ENCODE measurements around the gene DAB1. TPM values are rescaled to one million over a fixed set of nuclear protein-coding genes. Genes with fewer than 3 reads are reported as not detected.

Gene DAB1
- total RNA-seq, 1 donor from 2014 or later: 14.6 TPM

- Histone ChIP-seq H3K9ac (no peak overlapping the region), H3F3A (ENCODE audit: low read depth) (no peaks in the 10 kb centered on the region), H3K4me2 (no peak overlapping the region), H3K4me1 (peaks cover 20% of the 10 kb centered on the region), H3K79me2 (ENCODE audit: low read depth) (no peaks in the 10 kb centered on the region), H2AFZ (replicated peaks) (no peak overlapping the region), H3K36me3 (no peaks in the 10 kb centered on the region), H3K4me3 (no peak overlapping the region), H3K9me3 (ENCODE audit: low read depth) (no peaks in the 10 kb centered on the region), H3K27me3 (no peaks in the 10 kb centered on the region), H3K27ac (no peak overlapping the region), H4K20me1 (ENCODE audit: low read depth) (no peaks in the 10 kb centered on the region)
- TF ChIP-seq EZH2 (IDR thresholded peaks at IDR 0.05) (no peak), EZH2phosphoT487 (IDR thresholded peaks at IDR 0.05) (no peak)
- Mint-ChIP-seq H3K36me3 (peaks cover 2% of the 10 kb centered on the region), H3K4me1 (peaks cover 16% of the 10 kb centered on the region), H3K4me3 (no peak overlapping the region), H3K9me3 (no peaks in the 10 kb centered on the region), H3K27ac (no peak overlapping the region), H3K27me3 (ENCODE audit: insufficient read depth, low read depth) (no peaks in the 10 kb centered on the region)
- no peak for DNase-seq (ENCODE audit: low spot score)
Measured at GRCh38 chr1:57380923-57381322, 42.9 kb downstream of the DAB1 start.

DNA sequence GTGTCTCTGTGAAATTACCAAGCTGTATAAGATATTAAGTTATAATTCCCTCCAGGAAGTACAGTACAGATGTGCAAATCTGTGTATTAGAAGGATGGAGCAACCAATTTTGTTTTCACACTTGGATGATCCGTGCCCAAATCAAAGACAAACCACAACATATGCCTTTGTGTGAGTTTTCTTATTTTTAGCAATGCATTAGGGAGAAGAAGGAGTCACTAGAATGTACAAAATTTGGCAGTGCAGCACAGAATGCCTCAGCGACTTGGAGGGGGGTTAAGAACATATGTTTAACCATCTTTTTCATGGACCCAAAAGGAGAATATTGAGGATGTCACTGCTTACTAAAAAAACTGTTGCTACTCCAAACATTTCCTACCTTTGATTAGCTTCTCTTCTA, 45.3 kb downstream of the DAB1 start:
- no peak overlapping the region for H3K9ac ChIP-seq
- no peak for DNase-seq (ENCODE audit: low spot score)
- Mint-ChIP-seq H3K4me3 (no peak overlapping the region), H3K27me3 (ENCODE audit: insufficient read depth, low read depth) (no peaks in the 10 kb centered on the region), H3K36me3 (peaks cover 2% of the 10 kb centered on the region), H3K27ac (no peak overlapping the region), H3K9me3 (no peaks in the 10 kb centered on the region), H3K4me1 (peaks cover 16% of the 10 kb centered on the region)
- no peak overlapping the region for H3K4me3 ChIP-seq
- H3K79me2 ChIP-seq (ENCODE audit: low read depth): no peaks in the 10 kb centered on the region
- no peaks in the 10 kb centered on the region for H4K20me1 ChIP-seq (ENCODE audit: low read depth)
- H3F3A ChIP-seq (ENCODE audit: low read depth): no peaks in the 10 kb centered on the region
- H3K36me3 ChIP-seq: no peaks in the 10 kb centered on the region
- H3K4me2 ChIP-seq: no peak overlapping the region
- H3K4me1 ChIP-seq: peaks cover 20% of the 10 kb centered on the region
- no peaks in the 10 kb centered on the region for H3K9me3 ChIP-seq (ENCODE audit: low read depth)
- H3K27me3 ChIP-seq: no peaks in the 10 kb centered on the region
- H3K27ac ChIP-seq: no peak overlapping the region
- H2AFZ ChIP-seq (replicated peaks): no peak overlapping the region
- TF ChIP-seq EZH2 (IDR thresholded peaks at IDR 0.05) (no peak), EZH2phosphoT487 (IDR thresholded peaks at IDR 0.05) (no peak), CTCF (IDR thresholded peaks at IDR 0.05) (no peak)

DNA sequence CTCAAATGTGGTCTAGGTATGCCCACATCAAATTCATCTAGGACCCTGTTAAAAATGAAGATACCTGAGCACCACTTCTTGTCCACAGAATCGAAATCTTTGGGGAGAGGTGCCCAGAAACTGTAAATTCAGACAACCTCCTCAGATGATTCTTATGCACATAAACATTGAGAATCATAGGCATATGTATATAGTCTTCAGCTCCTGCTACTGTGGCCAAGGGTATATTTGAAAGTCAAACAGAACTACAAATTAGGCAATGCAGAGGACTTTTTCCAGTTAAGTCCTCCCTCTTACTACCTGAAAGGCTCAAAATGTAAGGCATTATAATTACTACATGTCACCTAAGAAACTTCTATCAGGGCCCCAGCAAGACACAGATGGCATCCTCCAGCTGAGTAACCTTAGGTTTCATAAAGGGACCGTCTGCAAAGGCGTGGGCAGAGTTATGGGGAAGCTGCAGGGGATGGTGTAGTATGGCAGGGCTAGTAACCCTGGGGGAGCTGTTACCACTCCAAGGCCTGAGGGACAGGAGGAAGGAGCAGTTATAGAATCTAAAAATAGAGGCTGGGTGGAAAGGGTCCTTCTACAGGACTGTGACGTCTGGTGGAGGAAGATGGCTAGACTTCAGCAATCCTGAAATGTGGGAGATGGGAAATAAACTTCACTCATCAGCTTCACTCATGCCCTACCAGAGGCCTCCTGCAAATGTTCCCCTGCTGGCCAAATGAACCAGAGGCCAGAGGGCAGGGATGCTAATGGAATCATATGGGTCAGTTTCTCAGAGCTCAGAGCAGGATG, 46.3 kb downstream of the DAB1 start:
- H4K20me1 ChIP-seq (ENCODE audit: low read depth): no peaks in the 10 kb centered on the region
- H3K4me1 ChIP-seq: peaks cover 18% of the 10 kb centered on the region
- Mint-ChIP-seq H3K9me3 (no peaks in the 10 kb centered on the region), H3K4me1 (peaks cover 16% of the 10 kb centered on the region), H3K4me3 (no peak overlapping the region), H3K27ac (no peak overlapping the region), H3K27me3 (ENCODE audit: insufficient read depth, low read depth) (no peaks in the 10 kb centered on the region), H3K36me3 (peaks cover 2% of the 10 kb centered on the region)
- TF ChIP-seq EZH2 (IDR thresholded peaks at IDR 0.05) (no peak), EZH2phosphoT487 (IDR thresholded peaks at IDR 0.05) (no peak), CTCF (IDR thresholded peaks at IDR 0.05) (peak; percentile 31)
- no peaks in the 10 kb centered on the region for H3F3A ChIP-seq (ENCODE audit: low read depth)
- H3K79me2 ChIP-seq (ENCODE audit: low read depth): no peaks in the 10 kb centered on the region
- peak; percentile 18 for DNase-seq (ENCODE audit: low spot score)
- H3K9ac ChIP-seq: no peak overlapping the region
- no peaks in the 10 kb centered on the region for H3K27me3 ChIP-seq
- no peak overlapping the region for H2AFZ ChIP-seq (replicated peaks)
- no peaks in the 10 kb centered on the region for H3K9me3 ChIP-seq (ENCODE audit: low read depth)
- no peak overlapping the region for H3K27ac ChIP-seq
- H3K4me2 ChIP-seq: no peak overlapping the region
- no peaks in the 10 kb centered on the region for H3K36me3 ChIP-seq
- no peak overlapping the region for H3K4me3 ChIP-seq

DNA sequence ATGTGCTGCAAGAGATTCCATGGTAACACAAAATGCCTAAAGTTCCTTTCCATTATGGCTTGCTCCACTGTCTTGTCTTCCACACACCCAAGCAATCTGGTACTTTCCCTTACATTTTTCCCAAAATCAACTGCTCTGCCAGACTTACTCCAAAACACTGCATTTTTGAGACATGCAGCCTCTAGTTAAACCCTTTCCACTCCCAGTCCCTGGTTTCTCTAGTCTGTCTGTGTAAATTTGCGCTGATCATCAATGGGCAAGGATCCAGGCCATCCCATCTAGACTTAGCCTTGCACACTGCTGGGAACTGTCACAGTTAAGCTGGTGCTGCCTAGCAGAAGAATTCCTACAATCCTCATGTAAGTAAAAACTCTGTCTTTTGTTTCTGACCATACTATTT, 47.8 kb downstream of the DAB1 start:
- no peak for DNase-seq (ENCODE audit: low spot score)
- TF ChIP-seq CTCF (IDR thresholded peaks at IDR 0.05): no peak
- no peak for TF ChIP-seq EZH2phosphoT487 (IDR thresholded peaks at IDR 0.05)
- no peak for TF ChIP-seq EZH2 (IDR thresholded peaks at IDR 0.05)
- Histone ChIP-seq H3K36me3 (no peaks in the 10 kb centered on the region), H3K27ac (no peak overlapping the region), H2AFZ (replicated peaks) (no peak overlapping the region), H3K4me1 (peaks cover 7% of the 10 kb centered on the region), H3K9ac (no peak overlapping the region), H3K4me3 (no peak overlapping the region), H3K9me3 (ENCODE audit: low read depth) (no peaks in the 10 kb centered on the region), H3K79me2 (ENCODE audit: low read depth) (no peaks in the 10 kb centered on the region), H3K4me2 (no peak overlapping the region), H4K20me1 (ENCODE audit: low read depth) (no peaks in the 10 kb centered on the region), H3K27me3 (no peaks in the 10 kb centered on the region), H3F3A (ENCODE audit: low read depth) (no peaks in the 10 kb centered on the region)
- Mint-ChIP-seq H3K27ac (no peak overlapping the region), H3K36me3 (peaks cover 2% of the 10 kb centered on the region), H3K9me3 (no peaks in the 10 kb centered on the region), H3K4me1 (peaks cover 12% of the 10 kb centered on the region), H3K27me3 (ENCODE audit: insufficient read depth, low read depth) (no peaks in the 10 kb centered on the region), H3K4me3 (no peak overlapping the region)

Measured in neural progenitor cell (in vitro differentiated cells).